ENCODE measurements around the gene JKAMP.

The JKAMP gene

DNA sequence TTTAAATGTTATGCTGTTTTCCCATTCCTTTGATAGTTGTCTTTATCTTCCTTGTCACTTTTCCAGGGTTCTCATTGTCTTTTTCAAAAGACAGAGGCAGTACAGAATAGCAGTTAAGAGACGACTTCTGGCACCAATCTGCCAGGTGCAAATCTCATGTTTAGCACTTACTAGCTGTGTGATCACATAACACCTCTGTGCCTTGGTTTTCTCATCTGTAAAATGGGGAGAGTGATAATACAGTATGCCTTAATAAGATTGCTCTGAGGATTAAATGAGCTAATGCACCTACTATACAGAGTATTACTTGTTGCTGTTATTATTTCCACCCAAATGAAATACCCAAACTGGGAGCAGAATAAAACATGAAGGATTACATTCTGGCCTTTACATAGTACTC, 23.9 kb upstream of the JKAMP start:
- 93% methylated on average over 1 of the region's 1 CpG for WGBS
- 0 out of 2 replicates have a peak, but pooled peaks cover under 1% of the 10 kb centered on the region for H3K4me1 ChIP-seq (ENCODE audit: insufficient read depth, low read length)
- no peak overlapping the region for H3K27ac ChIP-seq (ENCODE audit: low read depth, low read length)
- H3K9ac ChIP-seq (ENCODE audit: low read depth, low read length), result no peak overlapping the region
- no peaks in the 10 kb centered on the region; the same call in 1 of the 2 replicates for H3K36me3 ChIP-seq (ENCODE audit: insufficient read depth, low read length)
- no peaks in the 10 kb centered on the region for H3K9me3 ChIP-seq (ENCODE audit: insufficient read depth, low read depth, low read length)
- peaks cover 34% of the 10 kb centered on the region for H3K27me3 ChIP-seq (ENCODE audit: insufficient read depth, low read length)
- no peak overlapping the region for H3K4me3 ChIP-seq (ENCODE audit: low read length)

DNA sequence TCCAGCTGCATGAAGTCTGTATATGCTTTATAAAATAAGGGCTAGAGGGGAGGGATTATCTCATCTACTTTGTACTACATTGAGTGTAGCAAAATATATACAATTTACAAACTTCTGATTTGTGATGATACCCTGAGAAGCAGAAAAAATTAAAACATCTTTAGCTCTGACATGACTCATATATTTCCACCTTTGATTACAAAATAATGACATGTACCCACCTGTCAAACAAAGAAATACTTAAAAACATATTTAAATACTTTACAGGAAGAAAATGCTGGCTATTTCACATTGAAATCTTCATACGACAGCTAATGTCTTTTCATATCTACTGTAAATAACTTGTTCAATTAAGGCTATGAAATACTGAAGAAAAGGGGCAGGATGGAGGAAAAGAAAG, 22.4 kb upstream of the JKAMP start:
- no peak overlapping the region for H3K9ac ChIP-seq (ENCODE audit: low read depth, low read length)
- no CpG with 5 or more reads among the region's 1 CpG for WGBS
- 0 out of 2 replicates have a peak, but pooled peaks cover 2% of the 10 kb centered on the region for H3K4me1 ChIP-seq (ENCODE audit: insufficient read depth, low read length)
- no peaks in the 10 kb centered on the region; the same call in 1 of the 2 replicates for H3K36me3 ChIP-seq (ENCODE audit: insufficient read depth, low read length)
- H3K9me3 ChIP-seq (ENCODE audit: insufficient read depth, low read depth, low read length), result no peaks in the 10 kb centered on the region
- H3K27me3 ChIP-seq (ENCODE audit: insufficient read depth, low read length), result peaks cover 49% of the 10 kb centered on the region
- no peak overlapping the region for H3K27ac ChIP-seq (ENCODE audit: low read depth, low read length)
- no peak overlapping the region for H3K4me3 ChIP-seq (ENCODE audit: low read length)

DNA sequence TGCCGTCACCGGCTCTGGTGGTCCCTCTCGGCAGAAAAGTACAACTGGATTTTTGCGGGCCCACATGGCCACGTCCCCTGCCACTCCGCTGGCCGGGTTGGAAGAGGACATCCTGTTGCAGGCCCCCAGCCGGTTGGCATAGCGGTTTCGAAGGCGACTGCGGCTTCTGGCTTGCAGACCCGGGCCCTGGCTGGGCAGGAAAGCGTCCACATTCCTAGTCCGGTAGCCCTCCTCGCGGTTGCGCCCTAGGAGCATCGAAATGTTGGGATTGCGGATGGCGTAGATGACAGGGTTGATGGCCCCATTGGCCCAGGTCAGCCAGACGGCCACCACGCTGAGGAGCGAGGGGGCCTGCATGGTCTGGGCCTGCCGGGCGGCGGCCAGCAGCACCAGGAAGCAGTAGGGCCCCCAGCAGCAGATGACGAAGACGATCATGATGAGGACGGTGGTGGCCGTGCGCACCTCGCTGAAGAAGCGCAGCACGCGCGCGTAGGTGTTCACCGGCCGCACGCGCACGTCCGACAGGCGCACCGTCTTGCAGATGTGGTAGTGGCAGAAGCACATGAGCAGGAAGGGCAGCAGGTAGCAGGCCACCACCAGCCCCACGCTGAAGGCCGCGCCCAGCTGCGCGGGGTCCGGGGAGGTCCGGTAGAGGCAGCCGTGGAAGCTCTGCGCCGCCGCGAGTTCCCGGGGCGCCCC, 20.4 kb upstream of the JKAMP start:
- Histone ChIP-seq H3K9ac (ENCODE audit: low read depth, low read length) (peak overlapping the region; percentile 24; the same call in 1 of the 2 replicates), H3K36me3 (ENCODE audit: insufficient read depth, low read length) (no peaks in the 10 kb centered on the region), H3K4me3 (ENCODE audit: low read length) (peak overlapping the region; percentile 71), H3K4me1 (ENCODE audit: insufficient read depth, low read length) (0 out of 2 replicates have a peak, but pooled peaks cover 2% of the 10 kb centered on the region), H3K9me3 (ENCODE audit: insufficient read depth, low read depth, low read length) (no peaks in the 10 kb centered on the region), H3K27me3 (ENCODE audit: insufficient read depth, low read length) (peaks cover 49% of the 10 kb centered on the region), H3K27ac (ENCODE audit: low read depth, low read length) (no peak overlapping the region)
- 29% methylated on average over 60 of the region's 60 CpGs for WGBS

DNA sequence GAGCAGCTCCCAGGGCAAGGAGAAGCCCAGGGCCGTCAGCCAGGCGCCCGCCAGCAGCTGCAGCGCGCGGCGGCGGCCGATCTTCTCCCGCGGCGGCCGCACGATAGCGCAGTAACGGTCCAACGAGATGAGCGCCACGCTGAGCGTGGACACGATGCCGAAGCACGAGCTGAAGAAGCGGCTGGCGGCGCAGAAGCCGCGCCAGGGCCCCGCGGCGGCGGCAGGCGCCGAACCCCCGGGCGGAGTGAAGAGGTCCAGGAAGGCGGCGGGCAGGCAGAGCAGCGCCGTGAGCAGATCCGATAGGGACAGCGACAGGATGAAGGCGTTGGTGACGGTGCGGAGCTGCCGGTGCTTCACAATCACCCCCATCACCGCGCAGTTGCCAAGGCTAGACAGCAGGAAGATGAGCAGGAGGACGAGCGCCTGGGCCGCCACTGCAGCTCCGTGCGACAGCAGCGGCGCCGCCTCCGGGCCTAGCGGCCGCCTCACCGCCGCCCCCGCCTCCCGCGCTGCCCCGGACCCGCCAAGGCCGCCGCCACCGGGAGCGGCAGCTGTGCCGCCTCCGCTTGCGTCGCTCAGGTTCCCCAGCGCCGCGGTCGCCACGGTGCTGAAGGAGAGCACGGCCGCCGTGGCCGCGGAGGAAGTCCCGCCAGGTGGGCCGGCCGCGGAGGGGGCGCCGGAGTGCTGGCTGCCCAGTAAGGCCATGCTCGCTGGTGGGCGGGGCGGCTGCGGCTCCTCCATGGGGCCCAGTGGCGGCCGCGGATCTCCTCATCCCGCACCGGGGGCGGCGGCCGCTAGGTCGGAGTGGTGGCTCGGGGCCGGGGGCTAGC, 19.6 kb upstream of the JKAMP start:
- Histone ChIP-seq H3K9ac (ENCODE audit: low read depth, low read length) (peak overlapping the region; percentile 39; the same call in 1 of the 2 replicates), H3K36me3 (ENCODE audit: insufficient read depth, low read length) (no peaks in the 10 kb centered on the region), H3K4me3 (ENCODE audit: low read length) (peak overlapping the region; percentile 71), H3K27ac (ENCODE audit: low read depth, low read length) (no peak overlapping the region), H3K9me3 (ENCODE audit: insufficient read depth, low read depth, low read length) (no peaks in the 10 kb centered on the region), H3K27me3 (ENCODE audit: insufficient read depth, low read length) (peaks cover 49% of the 10 kb centered on the region), H3K4me1 (ENCODE audit: insufficient read depth, low read length) (0 out of 2 replicates have a peak, but pooled peaks cover 2% of the 10 kb centered on the region)
- WGBS, result under 1% methylated on average over 105 of the region's 105 CpGs

DNA sequence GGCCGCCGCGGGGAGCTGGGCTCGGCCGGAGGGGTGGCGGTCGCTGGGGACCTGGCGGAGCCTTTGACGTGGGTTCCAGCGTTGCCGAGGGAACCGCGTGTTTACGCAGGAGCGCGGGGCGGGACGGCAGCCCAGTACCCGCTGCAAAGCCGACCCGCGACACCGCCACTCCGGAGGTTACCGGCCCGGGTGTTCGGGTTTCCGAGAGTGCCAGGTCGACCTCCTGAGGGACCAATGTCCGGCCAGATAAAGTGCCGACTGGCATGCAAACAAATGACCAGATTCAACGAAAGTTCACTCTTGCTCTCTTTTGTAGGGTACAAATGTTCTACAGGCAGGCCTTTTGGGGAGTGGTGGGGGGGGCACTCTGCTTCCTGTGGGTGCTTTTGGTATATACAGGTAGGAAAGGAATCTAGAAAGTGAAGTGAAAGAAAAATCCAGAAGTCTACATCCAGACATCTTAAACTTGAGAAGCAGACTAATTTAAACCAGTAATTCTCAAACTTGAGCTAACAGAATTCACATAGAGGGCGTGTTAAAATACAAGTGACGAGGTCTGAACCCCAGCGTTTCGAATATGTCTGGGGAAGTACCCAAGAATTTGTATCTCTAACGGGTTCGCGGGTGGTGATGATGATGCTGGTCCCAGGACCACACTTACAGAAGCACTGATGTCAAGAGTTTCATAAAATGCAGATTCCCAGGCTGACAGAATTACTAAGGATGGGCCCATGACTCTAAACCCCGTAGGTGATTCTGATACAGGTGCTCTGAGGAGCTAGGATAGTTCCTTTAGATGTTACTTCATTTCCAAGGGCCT, 18.8 kb upstream of the JKAMP start, which contains the start of gene GPR135:
TSS of gene GPR135 (minus strand) at position 65 of the 820 bp plus-strand sequence. CDS start 154 bp downstream, outside the sequence.
- Histone ChIP-seq H3K9me3 (ENCODE audit: insufficient read depth, low read depth, low read length) (no peaks in the 10 kb centered on the region), H3K27me3 (ENCODE audit: insufficient read depth, low read length) (peaks cover 49% of the 10 kb centered on the region)

DNA sequence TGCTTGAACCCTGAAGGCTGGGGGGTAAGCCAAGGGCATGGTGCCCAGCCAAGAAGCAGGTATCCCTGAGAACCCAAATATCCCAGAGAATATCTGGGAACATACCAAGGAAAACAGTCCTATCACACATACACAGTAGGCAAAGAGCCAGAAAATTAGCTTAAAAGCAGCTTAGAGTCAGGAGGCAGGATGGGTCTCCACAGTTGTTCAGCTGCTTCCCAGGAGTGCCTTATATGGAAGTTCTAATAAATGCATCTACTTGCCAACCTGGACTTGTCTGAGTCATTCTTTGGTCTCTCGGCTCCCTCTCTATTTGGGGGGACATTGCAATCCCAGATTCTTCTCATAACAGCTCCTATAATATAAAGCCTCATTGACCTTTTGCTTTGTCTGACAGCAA, 10.1 kb upstream of the JKAMP start:
- no peak overlapping the region for H3K4me3 ChIP-seq (ENCODE audit: low read length)
- no peak overlapping the region for H3K27ac ChIP-seq (ENCODE audit: low read depth, low read length)
- H3K9me3 ChIP-seq (ENCODE audit: insufficient read depth, low read depth, low read length), result no peaks in the 10 kb centered on the region
- peaks cover 82% of the 10 kb centered on the region for H3K36me3 ChIP-seq (ENCODE audit: insufficient read depth, low read length)
- H3K4me1 ChIP-seq (ENCODE audit: insufficient read depth, low read length), result no peaks in the 10 kb centered on the region
- WGBS, result 95% methylated on average over 1 of the region's 1 CpG
- H3K9ac ChIP-seq (ENCODE audit: low read depth, low read length), result no peak overlapping the region
- no peaks in the 10 kb centered on the region for H3K27me3 ChIP-seq (ENCODE audit: insufficient read depth, low read length)

More for the DNA sequence above, 18.8 kb upstream of the JKAMP start, which contains the start of gene GPR135:
- Histone ChIP-seq H3K4me3 (ENCODE audit: low read length) (peak within 1 kb of the TSS; percentile 71), H3K4me1 (ENCODE audit: insufficient read depth, low read length) (0 out of 2 replicates have a peak, but pooled peaks cover 2% of the 10 kb centered on the region), H3K27ac (ENCODE audit: low read depth, low read length) (no peak within 1 kb of the TSS), H3K9ac (ENCODE audit: low read depth, low read length) (peak within 1 kb of the TSS; percentile 39; the same call in 1 of the 2 replicates), H3K36me3 (ENCODE audit: insufficient read depth, low read length) (no peaks in the 10 kb centered on the region)
- 22% methylated on average over 40 of the region's 40 CpGs for WGBS

DNA sequence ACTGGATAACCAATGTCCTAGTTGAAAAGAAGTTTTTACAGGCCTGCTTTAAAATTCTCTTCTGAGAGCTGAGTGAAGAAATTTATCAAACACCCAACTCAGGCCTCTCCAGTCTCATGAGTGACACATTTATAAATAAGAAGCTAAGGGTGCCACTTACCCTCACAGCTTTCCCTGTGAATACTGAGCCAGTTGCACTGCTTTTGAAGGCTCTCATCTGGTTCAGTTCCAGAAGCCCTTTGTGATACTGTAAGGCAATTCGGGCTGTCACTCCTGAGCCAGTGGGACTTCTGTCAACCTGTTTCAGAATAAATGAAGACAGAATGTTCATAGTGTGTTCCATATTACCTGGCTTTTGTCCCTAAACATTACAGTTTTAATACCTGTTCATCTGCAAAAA, 8.6 kb upstream of the JKAMP start:
- no peaks in the 10 kb centered on the region for H3K27me3 ChIP-seq (ENCODE audit: insufficient read depth, low read length)
- no peak overlapping the region for H3K27ac ChIP-seq (ENCODE audit: low read depth, low read length)
- H3K36me3 ChIP-seq (ENCODE audit: insufficient read depth, low read length), result peaks cover 85% of the 10 kb centered on the region
- H3K4me1 ChIP-seq (ENCODE audit: insufficient read depth, low read length), result no peaks in the 10 kb centered on the region
- no peaks in the 10 kb centered on the region for H3K9me3 ChIP-seq (ENCODE audit: insufficient read depth, low read depth, low read length)
- no peak overlapping the region for H3K9ac ChIP-seq (ENCODE audit: low read depth, low read length)
- H3K4me3 ChIP-seq (ENCODE audit: low read length), result no peak overlapping the region
- WGBS, result 94% methylated on average over 1 of the region's 1 CpG

DNA sequence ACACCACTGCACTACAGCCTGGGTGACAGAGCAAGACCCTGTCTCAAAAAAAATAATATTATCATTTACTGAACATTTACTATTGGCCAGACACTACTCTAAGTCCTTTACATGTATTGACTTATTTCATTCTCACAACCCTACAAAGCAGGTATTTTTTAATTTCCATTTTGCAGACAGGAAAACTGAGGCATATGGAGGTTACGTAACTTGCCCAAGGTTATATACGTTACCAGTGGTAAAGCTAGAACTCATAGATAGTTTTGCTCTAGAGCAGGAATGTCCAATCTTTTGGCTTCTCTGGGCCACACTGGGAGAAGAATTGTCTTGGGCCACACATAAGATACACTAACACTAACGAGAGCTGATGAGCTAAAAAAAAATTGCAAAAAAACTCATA, 5.8 kb upstream of the JKAMP start:
- H3K9me3 ChIP-seq (ENCODE audit: insufficient read depth, low read depth, low read length), result no peaks in the 10 kb centered on the region
- H3K4me1 ChIP-seq (ENCODE audit: insufficient read depth, low read length), result peaks cover 13% of the 10 kb centered on the region; the same call in 1 of the 2 replicates
- no peak overlapping the region for H3K4me3 ChIP-seq (ENCODE audit: low read length)
- no peak overlapping the region for H3K9ac ChIP-seq (ENCODE audit: low read depth, low read length)
- WGBS, result 100% methylated on average over 2 of the region's 3 CpGs
- no peak overlapping the region for H3K27ac ChIP-seq (ENCODE audit: low read depth, low read length)
- H3K36me3 ChIP-seq (ENCODE audit: insufficient read depth, low read length), result peaks cover 60% of the 10 kb centered on the region
- no peaks in the 10 kb centered on the region for H3K27me3 ChIP-seq (ENCODE audit: insufficient read depth, low read length)

DNA sequence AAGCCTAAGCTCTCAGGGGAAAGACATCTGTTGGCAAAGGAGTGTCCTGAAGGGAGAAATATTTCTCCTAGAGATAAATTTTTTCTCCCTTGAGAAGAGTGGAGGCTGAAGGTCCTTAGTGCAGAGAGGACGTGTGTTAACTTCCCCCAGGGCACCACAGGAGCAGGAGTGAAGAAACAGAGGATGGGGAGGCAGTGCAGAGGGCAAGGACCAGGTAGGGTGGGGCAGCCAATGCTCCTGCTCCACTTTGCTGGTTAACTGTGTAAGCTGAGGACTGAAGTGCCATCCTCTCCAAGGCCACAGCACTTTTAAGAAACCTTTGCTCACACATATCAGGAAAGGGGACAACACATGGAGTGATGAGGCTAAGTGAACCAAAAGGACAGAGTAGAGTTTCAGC, 4.2 kb upstream of the JKAMP start:
- no peaks in the 10 kb centered on the region for H3K27me3 ChIP-seq (ENCODE audit: insufficient read depth, low read length)
- no peak overlapping the region for H3K9ac ChIP-seq (ENCODE audit: low read depth, low read length)
- peaks cover 44% of the 10 kb centered on the region for H3K36me3 ChIP-seq (ENCODE audit: insufficient read depth, low read length)
- H3K4me1 ChIP-seq (ENCODE audit: insufficient read depth, low read length), result peaks cover 13% of the 10 kb centered on the region; the same call in 1 of the 2 replicates
- no peak overlapping the region for H3K4me3 ChIP-seq (ENCODE audit: low read length)
- H3K9me3 ChIP-seq (ENCODE audit: insufficient read depth, low read depth, low read length), result no peaks in the 10 kb centered on the region
- H3K27ac ChIP-seq (ENCODE audit: low read depth, low read length), result no peak overlapping the region
- 58% methylated on average over 1 of the region's 1 CpG for WGBS

DNA sequence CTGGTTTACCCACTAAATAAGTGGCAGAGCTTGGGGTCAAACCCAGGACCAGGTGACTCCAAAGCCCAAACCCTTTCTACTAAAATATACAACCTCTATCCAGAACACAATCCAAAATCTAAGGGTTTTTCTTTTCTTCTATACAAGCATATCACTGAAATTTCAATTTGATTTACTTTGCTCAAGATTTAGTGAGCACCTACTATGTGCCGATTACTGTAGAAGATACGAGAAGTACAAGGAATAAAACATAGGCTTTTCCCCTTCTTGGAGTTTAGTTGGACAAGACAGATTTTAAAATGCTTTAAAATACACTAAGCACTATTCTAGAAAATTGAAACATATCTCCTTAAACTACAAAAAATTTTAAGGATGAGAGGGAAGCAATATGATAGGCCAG, 2.9 kb upstream of the JKAMP start:
- Histone ChIP-seq H3K27me3 (ENCODE audit: insufficient read depth, low read length) (no peaks in the 10 kb centered on the region), H3K36me3 (ENCODE audit: insufficient read depth, low read length) (peaks cover 32% of the 10 kb centered on the region), H3K9ac (ENCODE audit: low read depth, low read length) (no peak overlapping the region), H3K27ac (ENCODE audit: low read depth, low read length) (no peak overlapping the region), H3K4me3 (ENCODE audit: low read length) (no peak overlapping the region), H3K4me1 (ENCODE audit: insufficient read depth, low read length) (peaks cover 13% of the 10 kb centered on the region; the same call in 1 of the 2 replicates), H3K9me3 (ENCODE audit: insufficient read depth, low read depth, low read length) (no peaks in the 10 kb centered on the region)
- 100% methylated on average over 2 of the region's 2 CpGs for WGBS
